GM19452 (cell line): ENCODE results near the gene ARID4B.
"Not testable (repeated sequence)": the region's sequence is repeated elsewhere in the genome, so short reads cannot be mapped to it uniquely, and the experiment has no call there.

Source experiments
- ATAC-seq: cut with Tn5 transposase; IDR thresholded peaks from one replicate; pipeline ENCODE4 v1.9.1; 2021; ENCODE audit not compliant: unreplicated experiment

The ARID4B gene

GRCh38 chr1:235161685-235162327, 166.2 kb downstream of the ARID4B start:
- no peak for ATAC-seq

- ATAC-seq: peak; percentile 90
Observed at GRCh38 chr1:235160957-235161684, 166.9 kb downstream of the ARID4B start, which contains the start of gene RBM34. Gene RBM34, minus strand, starts transcription at chr1:235161250. Its CDS starts 24 bp downstream, at chr1:235161226.

- ATAC-seq: peak; percentile 36
Observed at GRCh38 chr1:235160383-235160956, 167.5 kb downstream of the ARID4B start.

GRCh38 chr1:235159930-235160329, 168.0 kb downstream of the ARID4B start:
- not testable (repeated sequence) for ATAC-seq

- ATAC-seq: not testable (repeated sequence)
Observed at GRCh38 chr1:235159284-235159683, 168.7 kb downstream of the ARID4B start.

- no peak for ATAC-seq
Observed at GRCh38 chr1:235158680-235159079, 169.3 kb downstream of the ARID4B start.

- no peak for ATAC-seq
Observed at GRCh38 chr1:235157150-235157549, 170.8 kb downstream of the ARID4B start.

GRCh38 chr1:235156740-235157139, 171.2 kb downstream of the ARID4B start:
- no peak for ATAC-seq

- ATAC-seq: no peak
Observed at GRCh38 chr1:235156265-235156664, 171.7 kb downstream of the ARID4B start.

GRCh38 chr1:235152235-235152634, 175.7 kb downstream of the ARID4B start:
- ATAC-seq: no peak

GRCh38 chr1:235151033-235151432, 176.9 kb downstream of the ARID4B start:
- no peak for ATAC-seq

GRCh38 chr1:235149824-235150223, 178.2 kb downstream of the ARID4B start:
- ATAC-seq: no peak

- no peak for ATAC-seq
Observed at GRCh38 chr1:235147269-235147668, 180.7 kb downstream of the ARID4B start.

GRCh38 chr1:235145639-235146038, 182.3 kb downstream of the ARID4B start:
- no peak for ATAC-seq

- ATAC-seq: no peak
Observed at GRCh38 chr1:235142991-235143390, 185.0 kb downstream of the ARID4B start.

GRCh38 chr1:235139315-235139714, 188.7 kb downstream of the ARID4B start:
- ATAC-seq: no peak

- ATAC-seq: no peak
Observed at GRCh38 chr1:235138821-235139220, 189.2 kb downstream of the ARID4B start.

GRCh38 chr1:235136111-235136510, 191.9 kb downstream of the ARID4B start:
- ATAC-seq: no peak

GRCh38 chr1:235134171-235134570, 193.8 kb downstream of the ARID4B start:
- ATAC-seq: no peak

GRCh38 chr1:235133086-235133485, 194.9 kb downstream of the ARID4B start:
- no peak for ATAC-seq

GRCh38 chr1:235131961-235132360, 196.0 kb downstream of the ARID4B start:
- no peak for ATAC-seq

GRCh38 chr1:235130766-235131270, 197.2 kb downstream of the ARID4B start:
- no peak for ATAC-seq
